Activated CD4-positive, alpha-beta T cell treated with anti-CD3 and anti-CD28 coated beads, Interleukin-2, amount 10 ng/mL, durations not matched to agents 24 days and 14 days (primary cell): Measurements from ENCODE around the gene IFT57. TPM values are rescaled to one million over a fixed set of nuclear protein-coding genes. Genes with fewer than 3 reads are reported as not detected.
"Not testable (repeated sequence)": the region's sequence is repeated elsewhere in the genome, so short reads cannot be mapped to it uniquely, and the experiment has no call there.

ENCODE experiments used
- DNase-seq: peaks from one replicate; pipeline ENCODE4 v3.0.0; 2022
- H3K27ac Mint-ChIP-seq: one replicate; pipeline ENCODE4 v1.8.0; 2022; ENCODE audit warnings: mild to moderate bottlenecking, mixed read lengths
- H3K27me3 Mint-ChIP-seq: one replicate; pipeline ENCODE4 v1.8.0; 2022; ENCODE audit warnings: mixed read lengths
- H3K36me3 Mint-ChIP-seq: one replicate; pipeline ENCODE4 v1.8.0; 2022; ENCODE audit warnings: low read depth, mild to moderate bottlenecking, mixed read lengths
- H3K4me1 Mint-ChIP-seq: one replicate; pipeline ENCODE4 v1.8.0; 2021; ENCODE audit warnings: mixed read lengths
- H3K4me3 Mint-ChIP-seq: one replicate; pipeline ENCODE4 v1.8.0; 2022; ENCODE audit warnings: mild to moderate bottlenecking, moderate library complexity, mixed read lengths
- H3K9me3 Mint-ChIP-seq: one replicate; pipeline ENCODE4 v1.8.0; 2021; ENCODE audit warnings: mixed read lengths
- intact Hi-C: fragments of 100-400 bp; cut with micrococcal nuclease; formaldehyde crosslinking; loops from one replicate; pipeline ENCODE4 v1.15.1; 2023
- total RNA-seq: library from RNA; stranded (reverse); gene quantifications from 2 replicates; pipeline ENCODE4 v1.2.3, GENCODE V29; 2022

Gene IFT57
- total RNA-seq, 1 donor from 2014 or later, result 26.6 TPM

DNA sequence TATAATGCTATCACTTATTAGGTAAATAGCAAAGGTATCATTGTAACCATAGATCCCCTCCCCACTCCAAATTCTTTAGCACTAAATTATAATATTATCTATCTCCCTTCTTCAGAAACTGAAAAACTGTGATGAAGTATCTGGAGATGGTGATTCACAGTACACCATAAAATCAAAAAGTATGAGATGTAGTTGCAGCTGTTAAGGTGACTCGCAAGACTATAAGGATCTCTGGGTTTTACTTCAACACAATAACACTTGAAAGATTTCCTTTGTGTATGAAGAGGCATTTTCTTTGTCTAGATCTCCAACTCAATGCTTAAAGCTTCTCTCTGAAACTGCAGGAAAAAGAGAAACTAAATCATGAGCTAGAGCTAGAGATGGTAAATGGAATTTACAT lies 46.9 kb downstream of the IFT57 start:
- H3K4me1 Mint-ChIP-seq, result peaks cover 6% of the 10 kb centered on the region
- no peak for DNase-seq
- peaks cover 3% of the 10 kb centered on the region for H3K36me3 Mint-ChIP-seq
- no peak overlapping the region for H3K27ac Mint-ChIP-seq
- H3K4me3 Mint-ChIP-seq, result no peak overlapping the region
- H3K27me3 Mint-ChIP-seq, result no peaks in the 10 kb centered on the region
- peaks cover 7% of the 10 kb centered on the region for H3K9me3 Mint-ChIP-seq
- intact Hi-C loops, result no loop called here

DNA sequence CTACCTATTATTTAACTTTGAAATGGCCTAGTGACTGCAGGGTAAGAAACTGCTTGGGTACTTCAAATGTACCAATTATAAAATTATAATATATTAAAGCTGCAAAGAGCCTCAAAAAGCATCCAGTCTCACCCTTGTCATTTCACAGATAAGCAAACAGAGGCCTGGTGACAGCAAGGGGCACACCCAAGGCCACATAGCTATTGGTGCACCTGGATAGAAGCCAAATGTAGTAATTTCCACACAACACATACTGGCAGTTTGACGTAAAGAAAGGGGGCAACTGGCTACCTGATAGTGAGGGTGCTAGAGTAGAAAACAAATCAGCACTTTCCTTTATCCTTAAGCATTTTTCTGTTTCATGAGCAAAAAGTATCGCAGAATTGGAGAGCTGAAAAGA lies 51.1 kb downstream of the IFT57 start:
- intact Hi-C loops, result no loop called here
- H3K4me3 Mint-ChIP-seq, result no peak overlapping the region
- DNase-seq, result no peak
- H3K36me3 Mint-ChIP-seq, result peaks cover 11% of the 10 kb centered on the region
- H3K4me1 Mint-ChIP-seq, result peaks cover 6% of the 10 kb centered on the region
- no peaks in the 10 kb centered on the region for H3K27me3 Mint-ChIP-seq
- no peak overlapping the region for H3K27ac Mint-ChIP-seq
- peaks cover 9% of the 10 kb centered on the region for H3K9me3 Mint-ChIP-seq

DNA sequence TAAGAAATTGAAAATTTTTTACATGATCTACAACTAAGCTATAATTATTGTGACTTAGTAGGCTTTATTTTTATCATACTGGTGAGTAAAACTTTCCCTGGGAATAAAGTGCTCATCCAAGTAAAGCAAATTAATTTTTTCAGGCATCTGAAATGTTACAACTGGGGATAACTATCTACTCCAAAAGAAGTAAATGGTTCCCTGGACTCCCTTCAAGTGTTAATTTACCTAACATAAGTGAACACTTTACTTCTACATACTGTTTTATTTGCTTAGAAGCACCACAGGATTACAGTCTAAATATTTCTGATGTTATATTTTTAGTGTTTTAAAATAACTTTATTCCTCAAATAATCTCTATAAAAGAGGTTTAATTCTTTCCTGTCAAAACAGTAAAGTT lies 57.8 kb downstream of the IFT57 start:
- Mint-ChIP-seq H3K4me3 (no peak overlapping the region), H3K27ac (no peak overlapping the region), H3K4me1 (peaks cover 2% of the 10 kb centered on the region), H3K9me3 (peaks cover 3% of the 10 kb centered on the region), H3K36me3 (peaks cover 17% of the 10 kb centered on the region), H3K27me3 (no peaks in the 10 kb centered on the region)
- DNase-seq, result no peak
- intact Hi-C loops, result no loop called here

DNA sequence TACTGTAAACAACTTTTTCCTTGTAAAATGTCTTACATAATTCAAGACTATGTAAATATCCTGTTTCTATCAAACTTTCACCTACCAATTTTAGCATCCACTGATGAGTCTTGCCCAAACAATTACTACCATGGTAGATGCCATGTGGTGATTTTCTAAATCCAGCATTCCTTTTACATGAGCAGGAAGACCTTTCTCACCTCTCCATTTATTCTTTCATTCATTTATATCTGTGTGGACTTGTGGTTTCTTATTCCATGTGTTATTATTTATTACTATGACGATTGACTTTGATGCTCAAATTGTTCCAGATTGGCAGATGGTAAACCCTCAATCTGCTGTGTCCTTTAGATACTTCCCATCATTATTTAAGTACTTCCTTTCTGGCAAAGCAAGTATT lies 62.4 kb downstream of the IFT57 start:
- Mint-ChIP-seq H3K9me3 (no peaks in the 10 kb centered on the region), H3K27me3 (no peaks in the 10 kb centered on the region), H3K4me3 (no peak overlapping the region), H3K4me1 (peaks cover 9% of the 10 kb centered on the region), H3K36me3 (peaks cover 9% of the 10 kb centered on the region), H3K27ac (no peak overlapping the region)
- DNase-seq, result no peak
- intact Hi-C loops, result no loop called here

DNA sequence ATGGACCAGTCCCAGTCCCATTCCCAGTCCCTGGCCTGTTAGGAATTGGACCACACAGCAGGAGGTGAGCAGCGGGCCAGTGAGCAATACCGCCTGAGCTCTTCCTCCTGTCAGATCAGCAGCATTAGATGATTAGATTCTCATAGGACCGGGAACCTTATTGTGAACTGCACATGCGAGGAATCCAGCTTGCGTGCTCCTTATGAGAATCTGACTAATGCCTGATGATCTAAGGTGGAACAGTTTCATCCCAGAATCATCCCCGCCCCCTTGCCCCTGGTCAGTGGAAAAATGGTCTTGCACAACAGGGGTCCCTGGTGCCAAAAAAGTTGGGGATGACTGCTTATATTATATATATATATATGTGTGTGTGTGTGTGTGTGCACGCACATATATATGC lies 63.1 kb downstream of the IFT57 start:
- H3K27me3 Mint-ChIP-seq, result no peaks in the 10 kb centered on the region

DNA sequence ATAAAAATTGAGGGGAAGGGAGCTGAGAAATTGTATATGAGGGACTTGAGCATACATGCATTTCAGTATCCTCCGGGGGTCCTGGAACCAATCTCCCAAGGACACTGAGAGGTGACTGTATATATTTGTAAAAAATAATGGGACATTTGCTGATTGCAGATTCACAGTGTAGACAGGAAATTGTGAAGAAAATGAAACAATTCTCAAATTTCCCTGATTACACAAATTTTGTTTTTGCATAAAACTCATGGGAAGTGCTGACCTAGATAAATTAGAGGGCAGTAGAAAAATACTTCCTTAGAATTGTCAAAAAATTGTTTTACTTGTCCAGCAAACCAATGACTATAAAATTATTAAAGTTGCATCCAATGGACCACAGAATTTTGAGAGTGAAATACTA lies 64.0 kb downstream of the IFT57 start:
- intact Hi-C loops, result no loop called here
- no peaks in the 10 kb centered on the region for H3K27me3 Mint-ChIP-seq

More for the DNA sequence above, 63.1 kb downstream of the IFT57 start:
- no peak for DNase-seq
- H3K36me3 Mint-ChIP-seq, result peaks cover 9% of the 10 kb centered on the region
- H3K4me1 Mint-ChIP-seq, result peaks cover 9% of the 10 kb centered on the region
- H3K4me3 Mint-ChIP-seq, result no peak overlapping the region
- H3K27ac Mint-ChIP-seq, result no peak overlapping the region
- intact Hi-C loops, result no loop called here
- no peaks in the 10 kb centered on the region for H3K9me3 Mint-ChIP-seq

DNA sequence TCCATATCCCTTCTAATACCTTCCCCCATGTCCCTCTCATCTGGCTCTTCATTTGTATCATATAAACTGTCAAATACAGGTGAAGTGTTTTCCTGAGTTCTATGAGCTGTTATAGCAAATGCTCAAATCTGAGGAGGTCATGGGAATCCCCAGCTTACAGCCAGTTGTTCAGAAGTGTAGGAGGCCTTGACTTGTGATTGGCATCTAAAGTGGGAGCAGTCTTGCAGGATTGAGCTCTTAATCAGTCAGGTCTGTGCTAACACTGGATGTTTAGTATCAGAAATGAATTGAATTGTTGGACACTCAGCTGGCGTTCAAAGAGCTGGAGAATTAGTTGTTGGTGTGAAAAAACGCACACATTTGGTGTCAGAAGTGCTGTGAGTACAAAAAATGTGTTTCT lies 65.0 kb downstream of the IFT57 start:
- peaks cover 21% of the 10 kb centered on the region for H3K4me1 Mint-ChIP-seq
- peaks cover 9% of the 10 kb centered on the region for H3K36me3 Mint-ChIP-seq
- H3K4me3 Mint-ChIP-seq, result no peak overlapping the region
- no peaks in the 10 kb centered on the region for H3K9me3 Mint-ChIP-seq
- no peak overlapping the region for H3K27ac Mint-ChIP-seq
- no peak for DNase-seq
- H3K27me3 Mint-ChIP-seq, result no peaks in the 10 kb centered on the region
- intact Hi-C loops, result no loop called here

More for the DNA sequence above, 64.0 kb downstream of the IFT57 start:
- H3K27ac Mint-ChIP-seq, result no peak overlapping the region
- H3K9me3 Mint-ChIP-seq, result no peaks in the 10 kb centered on the region
- DNase-seq, result no peak
- H3K4me1 Mint-ChIP-seq, result peaks cover 16% of the 10 kb centered on the region
- no peak overlapping the region for H3K4me3 Mint-ChIP-seq
- peaks cover 9% of the 10 kb centered on the region for H3K36me3 Mint-ChIP-seq

DNA sequence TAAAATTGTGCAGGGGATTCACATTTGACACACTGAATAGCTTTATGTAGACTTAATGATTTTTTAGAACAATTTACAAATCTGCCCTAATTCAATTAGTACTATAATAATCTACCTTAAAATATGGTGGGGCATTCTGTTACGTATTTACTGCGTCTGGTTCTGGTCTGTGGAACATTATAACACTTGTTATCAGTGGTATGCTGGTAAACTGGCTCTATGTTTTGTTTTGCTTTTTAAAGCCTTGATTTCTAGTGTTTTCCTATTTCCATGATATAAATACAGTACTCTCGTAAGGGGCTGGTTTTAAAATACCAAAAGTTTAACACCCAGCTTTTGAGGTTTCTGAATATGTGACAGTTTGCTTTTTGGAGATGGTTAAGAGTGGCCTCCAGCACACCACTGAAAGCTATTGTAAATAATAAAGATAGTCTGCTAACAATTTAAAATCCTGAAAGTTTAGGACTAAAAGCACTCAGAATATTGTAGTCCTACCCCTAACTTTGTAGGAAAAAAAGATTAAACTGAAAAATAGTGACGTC lies 65.8 kb downstream of the IFT57 start:
- Mint-ChIP-seq H3K4me1 (peaks cover 21% of the 10 kb centered on the region), H3K4me3 (no peak overlapping the region), H3K27ac (no peak overlapping the region), H3K36me3 (peaks cover 5% of the 10 kb centered on the region), H3K9me3 (no peaks in the 10 kb centered on the region), H3K27me3 (no peaks in the 10 kb centered on the region)
- DNase-seq, result no peak
- intact Hi-C loops, result no loop called here

DNA sequence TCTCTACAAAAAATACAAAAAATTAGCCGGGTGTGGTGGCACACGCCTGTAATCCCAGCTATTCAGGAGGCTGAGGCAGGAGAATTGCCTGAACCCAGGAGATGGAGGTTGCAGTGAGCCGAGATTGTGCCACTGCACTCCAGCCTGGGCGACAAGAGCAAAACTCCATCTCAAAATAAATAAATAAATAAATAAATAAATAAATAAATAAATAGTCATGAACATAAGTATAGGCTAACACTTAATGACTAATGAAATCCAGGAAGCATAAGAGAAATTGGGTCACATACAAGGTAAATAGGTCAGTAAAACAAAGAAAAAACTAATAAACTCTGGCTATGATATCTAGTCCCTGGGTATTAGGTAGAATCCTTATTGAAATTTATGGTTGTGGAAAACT lies 66.6 kb downstream of the IFT57 start:
- H3K9me3 Mint-ChIP-seq, H3K27me3 Mint-ChIP-seq, H3K27ac Mint-ChIP-seq, H3K4me3 Mint-ChIP-seq, DNase-seq, H3K36me3 Mint-ChIP-seq, intact Hi-C loops: not testable (repeated sequence)
- peaks cover 21% of the 10 kb centered on the region for H3K4me1 Mint-ChIP-seq

DNA sequence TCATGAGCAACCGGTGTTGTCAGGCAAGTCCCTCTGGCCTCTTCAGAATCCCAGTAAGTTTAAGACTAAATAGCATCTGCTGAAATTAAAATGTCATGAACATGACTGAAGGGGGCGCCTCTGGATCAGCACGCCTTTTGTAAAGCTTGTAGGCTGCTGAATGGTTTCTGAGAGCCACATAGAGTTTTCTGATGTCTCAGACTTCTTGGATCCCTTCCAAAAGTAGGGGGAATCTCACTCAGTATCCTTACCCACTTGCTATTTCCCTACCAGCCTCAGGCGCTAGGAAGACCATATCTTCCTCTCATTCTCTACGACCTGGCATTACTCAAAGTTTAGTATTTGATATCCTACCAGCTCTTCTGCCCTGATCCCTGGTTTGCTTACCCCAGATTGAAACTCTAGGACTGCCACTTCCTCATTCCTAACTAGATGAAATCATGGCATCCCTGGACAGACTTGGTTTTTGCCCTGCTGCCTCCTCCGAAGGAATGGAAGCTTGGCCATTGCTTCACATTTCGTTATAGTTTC lies 68.7 kb downstream of the IFT57 start:
- peak; percentile 86 for DNase-seq
- intact Hi-C loops, result loop anchor here (1.0 to 5.0 kb wide), 3 partner anchors 253 to 404 kb away; no protein-coding TSS in a partner anchor
- H3K9me3 Mint-ChIP-seq, result no peaks in the 10 kb centered on the region
- H3K36me3 Mint-ChIP-seq, result no peaks in the 10 kb centered on the region
- peaks cover 18% of the 10 kb centered on the region for H3K4me1 Mint-ChIP-seq
- H3K27ac Mint-ChIP-seq, result no peak overlapping the region
- no peaks in the 10 kb centered on the region for H3K27me3 Mint-ChIP-seq
- H3K4me3 Mint-ChIP-seq, result no peak overlapping the region

DNA sequence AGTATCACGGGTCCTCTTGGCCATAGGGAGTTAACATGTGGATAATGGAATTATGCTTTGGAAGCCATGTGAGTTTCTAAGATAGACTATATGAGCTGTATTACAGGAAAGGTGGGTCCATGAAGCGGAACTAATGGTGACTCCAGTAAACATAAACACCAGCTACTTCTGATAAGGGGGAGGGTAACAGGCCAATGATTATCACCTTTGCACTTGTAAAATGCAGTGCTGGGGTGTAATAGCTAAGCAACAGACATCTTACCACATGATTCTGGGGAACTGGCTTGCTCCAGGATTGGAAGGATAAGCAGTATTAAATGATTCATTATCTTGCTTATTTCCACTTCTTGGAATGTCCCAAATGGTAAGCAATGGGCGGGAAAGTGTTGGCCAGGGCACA lies 70.0 kb downstream of the IFT57 start:
- intact Hi-C loops, result loop anchor here (5.0 kb wide), 1 partner anchor 405 kb away; no protein-coding TSS in a partner anchor
- Mint-ChIP-seq H3K27me3 (no peaks in the 10 kb centered on the region), H3K4me1 (peaks cover 15% of the 10 kb centered on the region), H3K9me3 (no peaks in the 10 kb centered on the region), H3K36me3 (peaks cover 1% of the 10 kb centered on the region), H3K27ac (no peak overlapping the region), H3K4me3 (no peak overlapping the region)
- no peak for DNase-seq

DNA sequence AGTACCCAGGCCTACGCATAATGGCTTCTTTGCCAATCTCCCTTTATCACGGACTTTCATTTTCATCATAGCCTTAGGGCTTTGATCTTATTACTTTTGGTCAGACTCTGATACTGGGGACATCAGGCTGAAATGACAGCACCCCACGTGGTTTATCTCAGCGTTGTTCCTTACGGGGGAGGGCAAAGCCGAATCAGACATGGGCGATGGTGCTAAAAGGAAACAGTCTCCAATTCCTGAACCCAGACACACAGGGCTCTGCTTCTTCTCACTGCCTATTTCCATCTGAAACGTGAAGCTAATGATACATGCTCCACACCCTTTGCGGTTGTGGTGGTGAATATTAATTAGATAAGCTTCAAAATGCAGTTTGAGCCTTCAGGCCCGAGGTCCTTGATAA lies 72.0 kb downstream of the IFT57 start:
- intact Hi-C loops, result loop anchor here (5.0 kb wide), 1 partner anchor 407 kb away; no protein-coding TSS in a partner anchor
- DNase-seq, result no peak
- Mint-ChIP-seq H3K27me3 (no peaks in the 10 kb centered on the region), H3K4me1 (peaks cover 12% of the 10 kb centered on the region), H3K36me3 (peaks cover 17% of the 10 kb centered on the region), H3K9me3 (peaks cover 8% of the 10 kb centered on the region), H3K27ac (no peak overlapping the region), H3K4me3 (no peak overlapping the region)

DNA sequence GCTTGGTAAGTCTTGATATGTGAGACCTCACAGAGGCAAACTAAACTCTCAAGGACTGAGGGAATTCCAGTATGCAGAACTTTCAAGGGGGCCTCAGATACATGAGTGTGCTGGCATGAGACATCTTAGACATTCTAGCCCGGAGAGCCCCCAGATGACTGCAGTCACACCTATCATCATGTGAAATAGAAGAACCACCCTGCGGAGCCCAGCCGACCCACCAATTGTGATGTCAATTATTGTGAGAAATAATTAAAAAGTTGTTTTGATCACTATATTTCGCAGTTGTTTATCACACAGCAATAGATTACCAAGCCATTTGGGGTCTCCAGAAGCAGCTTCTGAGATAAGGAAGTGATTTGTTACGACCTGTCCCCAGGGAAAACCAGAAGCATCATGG lies 76.1 kb downstream of the IFT57 start:
- Mint-ChIP-seq H3K4me1 (no peaks in the 10 kb centered on the region), H3K27ac (no peak overlapping the region), H3K36me3 (peaks cover 39% of the 10 kb centered on the region), H3K27me3 (no peaks in the 10 kb centered on the region), H3K9me3 (peaks cover 8% of the 10 kb centered on the region), H3K4me3 (no peak overlapping the region)
- no peak for DNase-seq
- intact Hi-C loops, result no loop called here

DNA sequence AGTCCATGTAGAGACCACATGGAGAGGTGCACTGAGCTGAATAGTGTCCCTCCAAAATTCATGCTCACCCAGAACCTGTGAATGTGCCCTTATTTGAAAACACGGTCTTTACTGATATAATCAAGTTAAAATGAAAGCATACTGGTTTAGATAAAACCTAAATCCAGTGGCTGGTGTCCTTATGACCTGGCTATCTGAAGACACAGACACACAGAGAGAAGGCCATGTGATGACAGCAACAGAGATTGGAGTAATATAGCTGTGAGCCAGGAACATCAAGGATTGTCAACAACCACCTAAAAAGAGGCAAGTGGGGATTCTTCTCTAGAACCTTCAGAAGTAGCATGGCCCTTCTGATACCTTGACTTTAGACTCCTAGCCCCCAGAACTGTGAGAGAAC lies 76.6 kb downstream of the IFT57 start:
- no peak overlapping the region for H3K4me3 Mint-ChIP-seq
- intact Hi-C loops, result no loop called here
- H3K27me3 Mint-ChIP-seq, result no peaks in the 10 kb centered on the region
- H3K4me1 Mint-ChIP-seq, result peaks cover 2% of the 10 kb centered on the region
- peaks cover 44% of the 10 kb centered on the region for H3K36me3 Mint-ChIP-seq
- H3K27ac Mint-ChIP-seq, result no peak overlapping the region
- peaks cover 12% of the 10 kb centered on the region for H3K9me3 Mint-ChIP-seq
- no peak for DNase-seq

DNA sequence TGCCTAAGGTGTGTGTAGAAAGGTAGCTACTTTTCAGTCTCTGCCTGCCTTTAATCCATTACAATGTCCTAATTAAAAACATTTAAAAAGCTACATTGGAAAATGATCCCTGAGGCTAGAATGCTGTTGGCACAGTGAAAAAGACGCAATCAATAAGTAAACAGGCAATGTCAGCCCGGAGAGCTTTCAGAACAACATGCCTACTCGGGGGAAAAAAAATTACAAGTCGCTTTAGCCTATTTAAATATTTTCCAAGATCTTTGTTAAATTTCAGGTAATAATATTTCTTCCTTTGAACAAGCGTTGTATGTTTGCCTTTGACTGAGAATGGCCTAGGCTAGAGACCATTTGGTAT lies 84.8 kb downstream of the IFT57 start:
- Mint-ChIP-seq H3K4me3 (no peak overlapping the region), H3K27ac (no peak overlapping the region), H3K27me3 (no peaks in the 10 kb centered on the region), H3K9me3 (peaks cover 9% of the 10 kb centered on the region), H3K4me1 (peaks cover 45% of the 10 kb centered on the region), H3K36me3 (peaks cover 86% of the 10 kb centered on the region)
- intact Hi-C loops, result no loop called here
- no peak for DNase-seq
